Measurements from ENCODE around the gene F5.
"Not testable (repeated sequence)": the region's sequence is repeated elsewhere in the genome, so short reads cannot be mapped to it uniquely, and the experiment has no call there.

Gene F5

GRCh38 chr1:169538998-169539871 is 47.0 kb downstream of the F5 start:
- no peak for DNase-seq

GRCh38 chr1:169534653-169535052 is 51.6 kb downstream of the F5 start:
- no peak for DNase-seq

- not testable (repeated sequence) for DNase-seq
Observed at GRCh38 chr1:169533528-169534190, 52.6 kb downstream of the F5 start.

GRCh38 chr1:169530448-169530847 is 55.8 kb downstream of the F5 start:
- DNase-seq: no peak

GRCh38 chr1:169529068-169529642 is 57.1 kb downstream of the F5 start:
- peak; percentile 55 for DNase-seq

GRCh38 chr1:169528215-169529067 is 57.8 kb downstream of the F5 start:
- no peak for DNase-seq

GRCh38 chr1:169527451-169528214 is 58.6 kb downstream of the F5 start:
- no peak for DNase-seq

GRCh38 chr1:169527001-169527400 is 59.3 kb downstream of the F5 start:
- no peak for DNase-seq

GRCh38 chr1:169526120-169526832 is 60.0 kb downstream of the F5 start:
- no peak for DNase-seq

GRCh38 chr1:169525391-169525790 is 60.9 kb downstream of the F5 start:
- DNase-seq: no peak

- DNase-seq: no peak
Observed at GRCh38 chr1:169523904-169524303, 62.4 kb downstream of the F5 start.

- DNase-seq: no peak
Observed at GRCh38 chr1:169521226-169521625, 65.1 kb downstream of the F5 start.

- DNase-seq: no peak
Observed at GRCh38 chr1:169517558-169518186, 68.6 kb downstream of the F5 start.

- no peak for DNase-seq
Observed at GRCh38 chr1:169515641-169516040, 70.6 kb downstream of the F5 start.

- DNase-seq: no peak
Observed at GRCh38 chr1:169514566-169515270, 71.6 kb downstream of the F5 start.

GRCh38 chr1:169513208-169513607 is 73.1 kb downstream of the F5 start:
- DNase-seq: no peak

- no peak for DNase-seq
Observed at GRCh38 chr1:169511316-169512005, 74.8 kb downstream of the F5 start.

GRCh38 chr1:169510060-169510459 is 76.2 kb downstream of the F5 start:
- DNase-seq: no peak

- no peak for DNase-seq
Observed at GRCh38 chr1:169509354-169509753, 76.9 kb downstream of the F5 start.
